Osteoblast (primary cell): ENCODE data around the gene C11orf58. TPM values are rescaled to one million over a fixed set of nuclear protein-coding genes. Genes with fewer than 3 reads are reported as not detected.

Experiments used
- DNase-seq: peaks from one replicate; pipeline ENCODE4 v3.0.0; 2011; ENCODE audit warnings: low spot score, mixed read lengths; ENCODE audit not compliant: insufficient read length; ENCODE audit errors: missing footprints
- H2AFZ ChIP-seq: 2 replicates; pipeline ENCODE4 v1.6.0; 2011; ENCODE audit warnings: mild to moderate bottlenecking, low read length
- H3K27ac ChIP-seq: 2 replicates; pipeline ENCODE4 v1.5.1; 2011; ENCODE audit warnings: mild to moderate bottlenecking, low read depth, low read length, moderate library complexity
- H3K27me3 ChIP-seq: 2 replicates; pipeline ENCODE4 v1.6.0; 2012; ENCODE audit warnings: mild to moderate bottlenecking, control low read depth, inconsistent platforms, low read length, moderate library complexity; ENCODE audit not compliant: insufficient read depth
- H3K36me3 ChIP-seq: 2 replicates; pipeline ENCODE4 v1.5.1; 2011; ENCODE audit warnings: mild to moderate bottlenecking, low read length, control low read depth, moderate library complexity; ENCODE audit not compliant: insufficient read depth
- H3K4me1 ChIP-seq: 2 replicates; pipeline ENCODE4 v1.5.1; 2011; ENCODE audit warnings: mild to moderate bottlenecking, low read length, control low read depth, moderate library complexity; ENCODE audit not compliant: insufficient read depth
- H3K4me2 ChIP-seq: 2 replicates; pipeline ENCODE4 v1.6.0; 2011; ENCODE audit warnings: mild to moderate bottlenecking, low read length; ENCODE audit not compliant: insufficient read depth
- H3K4me3 ChIP-seq: fragments of 200-600 bp; sonication (generic); 3 replicates; pipeline ENCODE4 v1.5.1; 2012; ENCODE audit warnings: mild to moderate bottlenecking, low read length, inconsistent platforms; ENCODE audit not compliant: insufficient read depth
- H3K79me2 ChIP-seq: 2 replicates; pipeline ENCODE4 v1.6.0; 2012; ENCODE audit warnings: mild to moderate bottlenecking, low read length, control low read depth, inconsistent platforms; ENCODE audit not compliant: insufficient read depth
- H3K9me3 ChIP-seq: 2 replicates; pipeline ENCODE4 v1.5.1; 2011; ENCODE audit warnings: low read depth, low read length, control low read depth
- H4K20me1 ChIP-seq: 2 replicates; pipeline ENCODE4 v1.6.0; 2012; ENCODE audit warnings: mild to moderate bottlenecking, low read length, control low read depth; ENCODE audit not compliant: insufficient read depth
- total RNA-seq: library from RNA; depleted of rRNA; stranded (reverse); fragments of >200 nt; gene quantifications from 2 replicates; pipeline ENCODE4 v1.2.3, GENCODE V29; 2012
- TF ChIP-seq, protein P1 (sequence below): IDR thresholded peaks from 2 replicates; pipeline ENCODE4 v1.5.1; 2011; ENCODE audit warnings: mild to moderate bottlenecking, low read depth, low read length, moderate library complexity; ENCODE audit errors: extremely low read depth

The C11orf58 gene
- total RNA-seq, 1 donor: 139 TPM

DNA sequence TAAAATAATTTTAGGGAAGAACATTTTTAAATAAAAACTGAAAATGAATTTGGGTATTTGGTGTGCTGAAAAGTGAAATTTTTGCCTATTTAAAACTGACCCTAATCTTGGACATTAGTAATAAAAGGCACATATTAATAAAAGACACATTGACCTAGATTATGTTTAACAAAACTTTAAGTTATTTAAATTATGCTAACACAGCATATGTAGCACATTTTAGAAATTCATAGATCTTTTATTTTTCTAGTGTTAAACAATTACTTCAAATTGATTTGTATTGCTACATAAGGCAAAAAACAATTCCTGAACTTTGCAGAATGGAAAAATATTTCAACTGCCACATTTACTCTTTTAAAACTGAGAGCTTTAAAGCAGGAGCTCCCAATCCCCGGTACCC is 10.6 kb downstream of the C11orf58 start:
- Histone ChIP-seq H2AFZ (no peak overlapping the region), H3K9me3 (no peaks in the 10 kb centered on the region), H3K4me3 (no peak overlapping the region), H3K36me3 (peaks cover 69% of the 10 kb centered on the region), H3K79me2 (peaks cover 42% of the 10 kb centered on the region), H3K27ac (no peak overlapping the region), H3K4me1 (no peaks in the 10 kb centered on the region), H4K20me1 (peaks cover 18% of the 10 kb centered on the region), H3K27me3 (no peaks in the 10 kb centered on the region), H3K4me2 (no peak overlapping the region)
- TF ChIP-seq, protein P1, sequence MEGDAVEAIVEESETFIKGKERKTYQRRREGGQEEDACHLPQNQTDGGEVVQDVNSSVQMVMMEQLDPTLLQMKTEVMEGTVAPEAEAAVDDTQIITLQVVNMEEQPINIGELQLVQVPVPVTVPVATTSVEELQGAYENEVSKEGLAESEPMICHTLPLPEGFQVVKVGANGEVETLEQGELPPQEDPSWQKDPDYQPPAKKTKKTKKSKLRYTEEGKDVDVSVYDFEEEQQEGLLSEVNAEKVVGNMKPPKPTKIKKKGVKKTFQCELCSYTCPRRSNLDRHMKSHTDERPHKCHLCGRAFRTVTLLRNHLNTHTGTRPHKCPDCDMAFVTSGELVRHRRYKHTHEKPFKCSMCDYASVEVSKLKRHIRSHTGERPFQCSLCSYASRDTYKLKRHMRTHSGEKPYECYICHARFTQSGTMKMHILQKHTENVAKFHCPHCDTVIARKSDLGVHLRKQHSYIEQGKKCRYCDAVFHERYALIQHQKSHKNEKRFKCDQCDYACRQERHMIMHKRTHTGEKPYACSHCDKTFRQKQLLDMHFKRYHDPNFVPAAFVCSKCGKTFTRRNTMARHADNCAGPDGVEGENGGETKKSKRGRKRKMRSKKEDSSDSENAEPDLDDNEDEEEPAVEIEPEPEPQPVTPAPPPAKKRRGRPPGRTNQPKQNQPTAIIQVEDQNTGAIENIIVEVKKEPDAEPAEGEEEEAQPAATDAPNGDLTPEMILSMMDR: no peak
- DNase-seq: no peak

DNA sequence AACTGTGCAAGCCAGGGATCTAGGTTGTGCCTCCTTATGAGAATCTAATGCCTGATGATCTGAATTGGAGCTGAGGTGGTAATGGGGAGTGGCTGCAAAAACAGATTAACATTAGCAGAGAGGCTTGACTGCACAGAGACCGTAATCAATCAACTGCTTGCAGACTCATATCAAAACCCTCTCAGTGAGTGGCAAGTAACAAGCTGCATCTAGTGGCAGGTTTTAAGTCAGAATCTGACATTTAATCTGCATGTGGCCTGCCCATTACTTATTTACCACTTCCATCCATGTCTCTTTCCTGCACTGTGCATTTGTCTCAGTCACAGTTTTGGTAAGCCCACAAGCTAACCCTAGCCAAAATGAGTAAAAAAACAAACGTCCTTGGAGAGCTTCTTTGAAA is 11.2 kb downstream of the C11orf58 start:
- Histone ChIP-seq H3K4me3 (no peak overlapping the region), H3K9me3 (no peaks in the 10 kb centered on the region), H3K79me2 (peaks cover 36% of the 10 kb centered on the region), H3K27ac (no peak overlapping the region), H3K27me3 (no peaks in the 10 kb centered on the region), H3K36me3 (peaks cover 68% of the 10 kb centered on the region), H2AFZ (no peak overlapping the region), H3K4me2 (no peak overlapping the region), H3K4me1 (no peaks in the 10 kb centered on the region), H4K20me1 (peaks cover 17% of the 10 kb centered on the region)
- no peak for DNase-seq
- TF ChIP-seq, protein P1: no peak

DNA sequence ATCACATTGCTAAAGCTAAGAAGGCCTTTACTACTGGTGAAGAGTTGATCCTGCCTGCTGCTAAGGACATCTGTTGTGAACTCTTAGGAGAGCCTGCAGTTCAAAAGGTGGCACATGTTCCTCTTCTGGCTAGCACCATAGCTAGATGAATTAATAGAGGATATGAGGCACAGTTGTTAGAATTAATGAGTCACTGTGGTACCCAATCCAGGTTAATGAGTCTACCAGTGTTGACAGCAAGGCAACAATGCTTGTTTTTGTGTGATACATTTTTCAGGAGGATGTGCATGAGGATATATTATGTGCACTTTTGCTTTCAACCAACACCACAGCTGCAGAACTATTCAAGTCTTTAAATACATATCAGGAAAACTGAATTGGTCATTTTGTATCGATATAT is 12.0 kb downstream of the C11orf58 start:
- Histone ChIP-seq H4K20me1 (peaks cover 12% of the 10 kb centered on the region), H3K36me3 (peaks cover 70% of the 10 kb centered on the region), H3K27me3 (no peaks in the 10 kb centered on the region), H3K4me2 (no peak overlapping the region), H3K27ac (no peak overlapping the region), H2AFZ (no peak overlapping the region), H3K9me3 (no peaks in the 10 kb centered on the region), H3K4me3 (no peak overlapping the region), H3K4me1 (no peaks in the 10 kb centered on the region), H3K79me2 (peaks cover 28% of the 10 kb centered on the region)
- TF ChIP-seq, protein P1: no peak
- no peak for DNase-seq

DNA sequence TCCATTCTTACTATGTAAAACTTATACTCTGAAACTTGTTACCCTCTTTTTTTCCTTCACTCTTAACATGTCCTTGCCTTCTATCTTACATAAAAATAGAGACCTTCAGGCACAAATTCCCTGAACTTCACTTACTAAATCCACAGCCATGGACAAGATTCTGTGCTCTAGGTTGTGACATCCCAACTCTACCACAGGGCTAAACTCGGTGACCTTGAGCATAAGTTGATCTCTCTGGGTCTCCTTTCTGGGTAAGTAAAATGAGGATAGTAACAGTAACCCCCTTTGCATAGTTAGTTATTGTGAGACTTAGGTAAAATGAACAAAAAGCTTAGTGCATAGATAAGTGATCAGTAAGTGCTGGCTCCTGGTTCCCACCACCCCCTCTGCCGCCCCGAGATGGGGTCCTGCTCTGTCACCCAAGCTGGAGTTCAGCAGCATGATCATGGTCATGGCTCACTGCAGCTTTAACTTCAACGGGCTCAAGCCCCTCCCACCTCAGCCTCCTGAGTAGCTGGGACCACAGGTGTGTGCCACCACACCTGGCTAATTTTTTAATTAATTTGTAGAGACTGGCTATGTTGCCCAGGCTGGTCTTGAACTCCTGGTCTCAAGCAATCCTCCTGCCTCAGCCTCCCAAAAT is 20.1 kb downstream of the C11orf58 start:
- H3K36me3 ChIP-seq: peaks cover 30% of the 10 kb centered on the region

More for the DNA sequence above, 20.1 kb downstream of the C11orf58 start:
- H3K79me2 ChIP-seq: no peaks in the 10 kb centered on the region
- no peak overlapping the region for H2AFZ ChIP-seq
- no peak overlapping the region for H3K4me3 ChIP-seq
- no peak for DNase-seq
- H3K27me3 ChIP-seq: no peaks in the 10 kb centered on the region
- no peak overlapping the region for H3K4me2 ChIP-seq
- TF ChIP-seq, protein P1: no peak
- H3K4me1 ChIP-seq: peaks cover 33% of the 10 kb centered on the region
- no peaks in the 10 kb centered on the region for H3K9me3 ChIP-seq
- no peak overlapping the region for H3K27ac ChIP-seq
- H4K20me1 ChIP-seq: no peaks in the 10 kb centered on the region
